Measurements from ENCODE around the gene PPIB. TPM values are rescaled to one million over a fixed set of nuclear protein-coding genes. Genes with fewer than 3 reads are reported as not detected.
A peak's percentile ranks its signal among the peaks of the same experiment; 100 is the strongest.

Gene PPIB
- total RNA-seq, 1 donor from 2014 or later: 491 TPM

DNA sequence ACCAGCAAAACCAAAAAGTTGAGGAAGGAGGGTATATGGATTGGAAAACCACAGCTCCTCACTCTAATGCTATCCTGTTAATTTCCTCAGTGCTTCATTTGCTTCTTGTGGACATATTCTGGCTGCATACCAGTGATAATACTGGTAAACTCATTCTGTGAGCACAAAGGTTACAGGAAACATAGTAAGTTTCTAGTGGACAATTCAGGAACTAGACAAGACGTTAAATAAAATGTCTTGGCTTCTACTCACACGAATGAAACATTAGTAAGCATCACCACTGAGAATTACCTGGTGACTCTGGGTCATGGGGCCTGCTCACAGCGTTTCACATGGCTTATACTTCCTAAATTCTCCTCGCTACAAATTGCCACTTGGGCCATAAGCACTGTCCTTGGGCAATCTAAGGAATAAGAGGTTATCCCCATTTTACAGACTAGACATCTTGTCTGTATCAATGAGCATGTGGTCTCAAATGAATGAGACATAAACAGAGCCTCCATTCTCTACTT lies 20.1 kb upstream of the PPIB start:
- TF ChIP-seq, protein P1, sequence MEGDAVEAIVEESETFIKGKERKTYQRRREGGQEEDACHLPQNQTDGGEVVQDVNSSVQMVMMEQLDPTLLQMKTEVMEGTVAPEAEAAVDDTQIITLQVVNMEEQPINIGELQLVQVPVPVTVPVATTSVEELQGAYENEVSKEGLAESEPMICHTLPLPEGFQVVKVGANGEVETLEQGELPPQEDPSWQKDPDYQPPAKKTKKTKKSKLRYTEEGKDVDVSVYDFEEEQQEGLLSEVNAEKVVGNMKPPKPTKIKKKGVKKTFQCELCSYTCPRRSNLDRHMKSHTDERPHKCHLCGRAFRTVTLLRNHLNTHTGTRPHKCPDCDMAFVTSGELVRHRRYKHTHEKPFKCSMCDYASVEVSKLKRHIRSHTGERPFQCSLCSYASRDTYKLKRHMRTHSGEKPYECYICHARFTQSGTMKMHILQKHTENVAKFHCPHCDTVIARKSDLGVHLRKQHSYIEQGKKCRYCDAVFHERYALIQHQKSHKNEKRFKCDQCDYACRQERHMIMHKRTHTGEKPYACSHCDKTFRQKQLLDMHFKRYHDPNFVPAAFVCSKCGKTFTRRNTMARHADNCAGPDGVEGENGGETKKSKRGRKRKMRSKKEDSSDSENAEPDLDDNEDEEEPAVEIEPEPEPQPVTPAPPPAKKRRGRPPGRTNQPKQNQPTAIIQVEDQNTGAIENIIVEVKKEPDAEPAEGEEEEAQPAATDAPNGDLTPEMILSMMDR (IDR thresholded peaks at IDR 0.05; ENCODE audit: unreplicated experiment): no peak
- H3K27me3 Mint-ChIP-seq: no peaks in the 10 kb centered on the region
- H3K9me3 Mint-ChIP-seq (ENCODE audit: low read depth): no peaks in the 10 kb centered on the region
- H3K4me1 Mint-ChIP-seq (ENCODE audit: low read depth): peaks cover 34% of the 10 kb centered on the region
- H3K27ac Mint-ChIP-seq: peak overlapping the region; percentile 24
- no peak overlapping the region for H3K4me3 Mint-ChIP-seq (ENCODE audit: low read depth)
- DNase-seq (ENCODE audit: low spot score, unreplicated experiment): no peak
- H3K36me3 Mint-ChIP-seq (ENCODE audit: insufficient read depth): peaks cover 4% of the 10 kb centered on the region

GRCh38 chr15:64180235-64180824 lies 17.5 kb upstream of the PPIB start:
- DNase-seq (ENCODE audit: low spot score, unreplicated experiment): no peak
- peak overlapping the region; percentile 71 for H3K27ac Mint-ChIP-seq
- H3K36me3 Mint-ChIP-seq (ENCODE audit: insufficient read depth): peaks cover 8% of the 10 kb centered on the region
- TF ChIP-seq, protein P1 (IDR thresholded peaks at IDR 0.05; ENCODE audit: unreplicated experiment): no peak
- no peaks in the 10 kb centered on the region for H3K9me3 Mint-ChIP-seq (ENCODE audit: low read depth)
- H3K4me1 Mint-ChIP-seq (ENCODE audit: low read depth): peaks cover 36% of the 10 kb centered on the region
- no peaks in the 10 kb centered on the region for H3K27me3 Mint-ChIP-seq
- H3K4me3 Mint-ChIP-seq (ENCODE audit: low read depth): peak overlapping the region; percentile 45

DNA sequence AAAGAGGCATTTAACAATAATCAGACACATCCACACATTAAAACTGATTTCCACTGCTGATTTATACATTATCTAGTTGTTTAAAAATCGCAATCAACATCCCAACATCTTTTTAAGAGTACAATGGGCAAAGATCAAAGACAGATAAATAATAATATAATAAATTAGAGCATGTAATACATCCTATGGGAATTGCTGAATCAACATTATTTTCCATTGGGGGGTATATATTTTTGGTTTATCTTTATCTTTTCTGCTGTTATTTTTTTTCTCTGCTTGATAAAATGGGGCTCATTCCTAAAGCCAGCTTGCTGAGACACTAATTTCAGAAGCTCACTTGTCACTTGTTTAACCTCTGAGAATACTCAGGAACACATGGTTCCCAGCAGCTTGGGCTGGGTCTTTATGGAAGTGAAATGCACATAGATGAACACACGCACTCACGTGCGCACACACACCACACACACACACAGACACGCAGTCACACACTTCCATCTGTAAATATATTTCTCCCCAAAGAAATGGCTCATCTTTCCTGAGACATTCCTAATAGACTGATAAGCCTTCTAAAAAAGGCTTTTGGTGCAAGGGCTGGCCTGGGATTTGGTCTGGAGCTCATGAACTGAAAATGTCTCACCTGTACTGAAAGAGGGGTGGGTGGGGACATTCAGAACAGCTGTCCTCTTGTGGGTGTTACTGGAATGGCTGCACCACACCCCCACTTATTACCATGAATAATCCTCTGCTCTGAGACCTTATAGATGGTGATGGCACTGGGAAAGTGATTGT lies 3.5 kb upstream of the PPIB start:
- no peaks in the 10 kb centered on the region for H3K9me3 Mint-ChIP-seq (ENCODE audit: low read depth)
- no peaks in the 10 kb centered on the region for H3K27me3 Mint-ChIP-seq
- peaks cover 18% of the 10 kb centered on the region for H3K4me1 Mint-ChIP-seq (ENCODE audit: low read depth)
- TF ChIP-seq, protein P1 (IDR thresholded peaks at IDR 0.05; ENCODE audit: unreplicated experiment): no peak
- DNase-seq (ENCODE audit: low spot score, unreplicated experiment): no peak
- no peak overlapping the region for H3K4me3 Mint-ChIP-seq (ENCODE audit: low read depth)
- H3K27ac Mint-ChIP-seq: no peak overlapping the region
- H3K36me3 Mint-ChIP-seq (ENCODE audit: insufficient read depth): peaks cover 9% of the 10 kb centered on the region

- Mint-ChIP-seq H3K27me3 (no peaks in the 10 kb centered on the region), H3K4me3 (ENCODE audit: low read depth) (no peak overlapping the region), H3K27ac (no peak overlapping the region), H3K9me3 (ENCODE audit: low read depth) (no peaks in the 10 kb centered on the region), H3K4me1 (ENCODE audit: low read depth) (peaks cover 22% of the 10 kb centered on the region), H3K36me3 (ENCODE audit: insufficient read depth) (peaks cover 10% of the 10 kb centered on the region)
- DNase-seq (ENCODE audit: low spot score, unreplicated experiment): no peak
- TF ChIP-seq, protein P1 (IDR thresholded peaks at IDR 0.05; ENCODE audit: unreplicated experiment): no peak
These were observed 1.6 kb upstream of the PPIB start for GRCh38 chr15:64164436-64164835.

DNA sequence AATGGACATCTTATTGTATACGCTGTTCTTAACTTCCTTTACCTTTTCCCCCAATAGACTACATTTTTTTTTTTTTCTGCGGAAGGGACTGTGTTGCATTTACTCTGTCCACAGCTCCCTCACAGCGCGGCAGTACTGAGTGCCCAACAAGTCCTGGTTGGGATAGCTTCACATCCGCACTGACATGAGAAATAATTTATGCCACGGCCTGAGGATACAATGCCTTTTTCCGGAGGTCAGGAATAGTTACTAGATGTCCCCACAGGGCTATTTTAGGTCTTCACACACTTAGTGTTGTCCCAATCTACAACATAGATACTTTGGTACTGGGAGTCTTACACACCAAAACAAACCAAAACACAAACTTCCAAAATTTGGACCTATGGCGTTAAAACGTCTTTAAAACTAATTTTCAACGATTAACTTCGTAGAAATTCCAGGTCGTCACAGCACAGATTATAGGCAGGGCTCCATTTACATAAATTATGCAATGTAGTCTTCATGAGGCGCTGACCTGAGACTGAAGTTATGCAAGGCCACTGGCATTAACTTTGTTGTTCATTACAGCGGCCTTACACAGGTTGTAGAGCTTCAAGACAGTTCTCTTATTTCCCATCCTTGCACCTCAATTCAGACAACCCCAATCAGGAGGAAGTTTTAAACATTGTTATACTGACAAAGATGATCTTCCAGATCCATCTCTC lies 989 bp upstream of the PPIB start:
- H3K4me1 Mint-ChIP-seq (ENCODE audit: low read depth): peaks cover 24% of the 10 kb centered on the region
- H3K27ac Mint-ChIP-seq: peak overlapping the region; percentile 96
- TF ChIP-seq, protein P1 (IDR thresholded peaks at IDR 0.05; ENCODE audit: unreplicated experiment): no peak
- DNase-seq (ENCODE audit: low spot score, unreplicated experiment): no peak
- H3K9me3 Mint-ChIP-seq (ENCODE audit: low read depth): no peaks in the 10 kb centered on the region
- H3K27me3 Mint-ChIP-seq: no peaks in the 10 kb centered on the region
- peak overlapping the region; percentile 75 for H3K4me3 Mint-ChIP-seq (ENCODE audit: low read depth)
- H3K36me3 Mint-ChIP-seq (ENCODE audit: insufficient read depth): peaks cover 13% of the 10 kb centered on the region
